HepG2 (cell line): Measurements from ENCODE around the gene ADGRL2. TPM values are rescaled to one million over a fixed set of nuclear protein-coding genes. Genes with fewer than 3 reads are reported as not detected.

ENCODE experiments used
- ATAC-seq: fragments of 200-7000 bp; cut with Tn5 transposase; 3 replicates; pipeline ENCODE4 v1.9.1; 2020; ENCODE audit warnings: mild to moderate bottlenecking, moderate library complexity
- BruUV-seq: library from RNA; stranded (reverse); fragments of 400-500 nt; replicated peaks from 2 replicates; lab custom pipeline; 2021; lab: Mats Ljungman, UMichigan
- CTCF ChIA-PET: fragments of 300-600 bp; formaldehyde crosslinking; extraction: SDS; loops from one replicate; lab custom pipeline; 2021; ENCODE audit warnings: low total read pairs, inconsistent platforms, low intra/inter-chr PET ratio; lab: Yijun Ruan, JAX
- POLR2A ChIA-PET: fragments of 350-600 bp; sonication (Branson Sonifier 250); formaldehyde crosslinking; loops from one replicate; lab custom pipeline; 2020; ENCODE audit warnings: antibody characterized with exemption, inconsistent platforms; lab: Yijun Ruan, JAX
- DNase-seq: peaks from one replicate; pipeline ENCODE4 v3.0.0-alpha.2; 2015; ENCODE audit warnings: low spot score
- FAIRE-seq: peaks from 3 replicates; lab custom pipeline; 2011; peaks lifted over from hg19 to GRCh38; lab: Jason Lieb, UNC
- H2AFZ ChIP-seq: one replicate; pipeline ENCODE4 v1.6.1; 2011; ENCODE audit warnings: low read length, inconsistent platforms
- H3K27ac ChIP-seq: fragments of 300-600 bp; 3 replicates; pipeline ENCODE4 v1.8.0; 2011; ENCODE audit warnings: mixed run types, mild to moderate bottlenecking, mixed read lengths, low read length, inconsistent platforms; ENCODE audit not compliant: insufficient read depth; ENCODE audit errors: extremely low read length
- H3K27me3 ChIP-seq, 2 experiments: fragments of 200-600 bp in 1 of 2; 2 replicates in 1 of 2; 3 replicates in 1 of 2; pipeline versions ENCODE4 v1.6.0 to v1.8.0; 2011; ENCODE audit warnings: low read length in 2 of 2, mild to moderate bottlenecking in 2 of 2, moderate library complexity in 2 of 2, inconsistent platforms in 1 of 2; ENCODE audit not compliant: insufficient read depth in 2 of 2, control insufficient read depth in 1 of 2
- H3K36me3 ChIP-seq, 2 experiments: fragments of 200-600 bp in 1 of 2; replicated peaks in 1 of 2; 2 replicates in 1 of 2; 3 replicates in 1 of 2; pipeline versions ENCODE4 v1.5.1 to v1.8.0; 2011; ENCODE audit warnings: low read length in 2 of 2, inconsistent platforms in 1 of 2; ENCODE audit not compliant: insufficient read depth in 2 of 2, control insufficient read depth in 1 of 2
- H3K4me1 ChIP-seq: 2 replicates; pipeline ENCODE4 v1.5.1; 2012; ENCODE audit warnings: low read length, inconsistent platforms; ENCODE audit not compliant: insufficient read depth
- H3K4me2 ChIP-seq: 2 replicates; pipeline ENCODE4 v1.6.0; 2011; ENCODE audit warnings: low read depth, low read length, inconsistent platforms
- H3K4me3 ChIP-seq, 3 experiments: fragments of 200-600 bp in 1 of 3; sonication (generic), shearing (Covaris generic) in 1 of 3; replicated peaks in 1 of 3; 2 replicates each; pipeline ENCODE4 v1.5.1; 2011 to 2016; ENCODE audit warnings: low read length in 3 of 3, inconsistent platforms in 2 of 3, low read depth in 2 of 3, mild to moderate bottlenecking in 2 of 3, control low read depth in 1 of 3, mixed read lengths in 1 of 3; ENCODE audit not compliant: insufficient read depth in 1 of 3
- H3K79me2 ChIP-seq: one replicate; pipeline ENCODE4 v1.6.1; 2011; ENCODE audit warnings: low read length, inconsistent platforms; ENCODE audit not compliant: insufficient read depth
- H3K9ac ChIP-seq: 2 replicates; pipeline ENCODE4 v1.6.0; 2011; ENCODE audit warnings: mild to moderate bottlenecking, low read depth, low read length, inconsistent platforms; ENCODE audit not compliant: insufficient read depth
- H3K9me3 ChIP-seq: 2 replicates; pipeline ENCODE4 v1.5.1; 2012; ENCODE audit warnings: mild to moderate bottlenecking, low read length
- H4K20me1 ChIP-seq: 2 replicates; pipeline ENCODE4 v1.6.0; 2011; ENCODE audit warnings: inconsistent platforms, mild to moderate bottlenecking, low read length, moderate library complexity; ENCODE audit not compliant: insufficient read depth
- GPN1 ChIP-seq: sonication (generic); formaldehyde crosslinking; IDR thresholded peaks from 2 replicates; pipeline ENCODE4 v1.5.1; 2020; ENCODE audit warnings: missing genetic modification reagents, borderline replicate concordance
- KLF11 ChIP-seq: IDR thresholded peaks from 2 replicates; pipeline ENCODE4 v1.6.1; 2016; ENCODE audit warnings: missing compliant biosample characterization
- NR2F6 ChIP-seq, 2 experiments: IDR thresholded peaks; 2 replicates each; pipeline ENCODE4 v1.6.1; 2016; ENCODE audit warnings: antibody characterized with exemption in 1 of 2, mild to moderate bottlenecking in 1 of 2
- ZBTB8A ChIP-seq: sonication (generic); formaldehyde crosslinking; IDR thresholded peaks from 2 replicates; pipeline ENCODE4 v1.4.0; 2020; ENCODE audit warnings: mild to moderate bottlenecking, low read depth, missing genetic modification reagents, borderline replicate concordance
- ZKSCAN1 ChIP-seq: fragments of 150-350 bp; IDR thresholded peaks from 2 replicates; pipeline ENCODE4 v1.6.1; 2014; ENCODE audit warnings: low read length
- ZNF260 ChIP-seq: sonication (generic); formaldehyde crosslinking; IDR thresholded peaks from 2 replicates; pipeline ENCODE4 v1.4.0; 2020; ENCODE audit warnings: missing genetic modification reagents, low read depth, mild to moderate bottlenecking, borderline replicate concordance
- ZNF629 ChIP-seq: sonication (generic); formaldehyde crosslinking; conservative IDR thresholded peaks from 2 replicates; pipeline ENCODE4 v1.5.0; 2020; ENCODE audit warnings: missing genetic modification reagents
- WGBS: methylation state at CpG from one replicate; pipeline ENCODE4 v1.1.6; 2017; ENCODE audit warnings: low lambda C conversion rate; 5-methylcytosine and 5-hydroxymethylcytosine counted together
- in situ Hi-C: cut with HindIII; loops from 2 replicates; pipeline ENCODE4 v1.10.0; 2017; ENCODE audit warnings: low pct_unique_long_range_greater_than_20kb; ENCODE audit not compliant: extremely low pct_ligation_motif_present
- intact Hi-C: fragments of 100-400 bp; cut with micrococcal nuclease; formaldehyde crosslinking; loops from one replicate; pipeline ENCODE4 v1.10.0; 2022; ENCODE audit not compliant: unreplicated experiment
- polyA plus RNA-seq, 8 experiments: library from polyadenylated mRNA; depleted of rRNA in 3 of 8; stranded (reverse) in 7 of 8; unstranded in 1 of 8; fragments of >200 nt; fragmentation: Illumina TruSeq in 4 of 8; extraction: Trizol in 4 of 8; gene quantifications; 2 replicates each; pipeline versions ENCODE4 v1.2.1 to v1.2.3, GENCODE V29; 2011 to 2016; ENCODE audit warnings: low read depth in 4 of 8, missing spikeins in 1 of 8, mixed read lengths in 1 of 8; ENCODE audit not compliant: insufficient read depth in 1 of 8
- total RNA-seq, 5 experiments: library from RNA; depleted of rRNA; stranded (reverse); fragments of >200 nt; fragmentation: Illumina TruSeq; extraction: Trizol; gene quantifications; 2 replicates each; pipeline ENCODE4 v1.2.3, GENCODE V29; 2016; ENCODE audit warnings: low read depth in 1 of 5
- TF ChIP-seq, protein P1 (sequence below): sonication (generic); formaldehyde crosslinking; IDR thresholded peaks from 2 replicates; pipeline ENCODE4 v1.9.0; 2021; ENCODE audit warnings: missing genetic modification reagents, borderline replicate concordance
- TF ChIP-seq, protein P2 (sequence below): sonication (generic); formaldehyde crosslinking; IDR thresholded peaks from 2 replicates; pipeline ENCODE4 v1.8.1; 2023; ENCODE audit warnings: missing genetic modification reagents, mild to moderate bottlenecking, borderline replicate concordance
- TF ChIP-seq, protein P3 (sequence below): sonication (generic); formaldehyde crosslinking; IDR thresholded peaks from 2 replicates; pipeline ENCODE4 v1.5.0; 2020; ENCODE audit warnings: mild to moderate bottlenecking, missing genetic modification reagents
- TF ChIP-seq, protein P4 (sequence below): conservative IDR thresholded peaks from 2 replicates; pipeline ENCODE4 v1.6.1; 2018; ENCODE audit warnings: missing genetic modification reagents
- TF ChIP-seq, protein P5 (sequence below): sonication (generic); formaldehyde crosslinking; IDR thresholded peaks from 2 replicates; pipeline ENCODE4 v1.5.0; 2020; ENCODE audit warnings: missing genetic modification reagents
- TF ChIP-seq, protein P6 (sequence below): sonication (generic); formaldehyde crosslinking; IDR thresholded peaks from 2 replicates; pipeline ENCODE4 v1.4.0; 2020; ENCODE audit warnings: mild to moderate bottlenecking, low read depth, missing genetic modification reagents

The ADGRL2 gene
- total and polyA plus RNA-seq, 2 of the 13 experiments (the other 11 are each of a cell fraction or from before 2014, with no cell fraction given) = 15.3 to 31.6 TPM

DNA sequence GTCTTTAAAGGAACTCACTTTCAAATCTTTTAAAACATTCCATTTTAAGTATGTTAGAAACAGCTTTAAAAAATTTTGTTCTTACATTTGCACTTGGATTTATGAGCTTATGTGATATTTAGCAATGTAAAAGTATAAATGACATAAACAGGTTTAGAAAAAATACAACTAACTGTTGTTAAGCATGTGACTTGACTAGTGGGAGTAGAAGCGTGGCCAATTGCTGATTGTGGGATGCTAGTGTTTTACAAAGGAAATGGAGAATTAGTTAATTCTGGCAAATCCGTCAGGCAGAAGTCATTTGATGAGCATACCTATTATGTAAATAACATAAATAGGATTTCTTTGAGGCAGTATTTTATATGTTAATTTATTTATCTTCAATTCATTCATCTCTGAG is 175.8 kb downstream of the ADGRL2 start:
- ChIA-PET CTCF (no interaction called here), POLR2A (no interaction called here)
- Histone ChIP-seq H3K9ac (no peak overlapping the region), H4K20me1 (no peaks in the 10 kb centered on the region), H2AFZ (no peak overlapping the region), H3K9me3 (no peaks in the 10 kb centered on the region), H3K36me3 (no peaks in the 10 kb centered on the region), H3K4me3 (no peak overlapping the region), H3K27me3 (no peaks in the 10 kb centered on the region), H3K27ac (no peak overlapping the region), H3K4me2 (no peak overlapping the region), H3K79me2 (no peaks in the 10 kb centered on the region), H3K4me1 (peaks cover 20% of the 10 kb centered on the region)
- 60% methylated on average over 2 of the region's 2 CpGs for WGBS
- BruUV-seq = no TSS peak
- in situ Hi-C loops = no loop called here
- DNase-seq (no peak), FAIRE-seq (no peak), ATAC-seq (no peak)
- intact Hi-C loops = no loop called here
- TF ChIP-seq, protein P1, sequence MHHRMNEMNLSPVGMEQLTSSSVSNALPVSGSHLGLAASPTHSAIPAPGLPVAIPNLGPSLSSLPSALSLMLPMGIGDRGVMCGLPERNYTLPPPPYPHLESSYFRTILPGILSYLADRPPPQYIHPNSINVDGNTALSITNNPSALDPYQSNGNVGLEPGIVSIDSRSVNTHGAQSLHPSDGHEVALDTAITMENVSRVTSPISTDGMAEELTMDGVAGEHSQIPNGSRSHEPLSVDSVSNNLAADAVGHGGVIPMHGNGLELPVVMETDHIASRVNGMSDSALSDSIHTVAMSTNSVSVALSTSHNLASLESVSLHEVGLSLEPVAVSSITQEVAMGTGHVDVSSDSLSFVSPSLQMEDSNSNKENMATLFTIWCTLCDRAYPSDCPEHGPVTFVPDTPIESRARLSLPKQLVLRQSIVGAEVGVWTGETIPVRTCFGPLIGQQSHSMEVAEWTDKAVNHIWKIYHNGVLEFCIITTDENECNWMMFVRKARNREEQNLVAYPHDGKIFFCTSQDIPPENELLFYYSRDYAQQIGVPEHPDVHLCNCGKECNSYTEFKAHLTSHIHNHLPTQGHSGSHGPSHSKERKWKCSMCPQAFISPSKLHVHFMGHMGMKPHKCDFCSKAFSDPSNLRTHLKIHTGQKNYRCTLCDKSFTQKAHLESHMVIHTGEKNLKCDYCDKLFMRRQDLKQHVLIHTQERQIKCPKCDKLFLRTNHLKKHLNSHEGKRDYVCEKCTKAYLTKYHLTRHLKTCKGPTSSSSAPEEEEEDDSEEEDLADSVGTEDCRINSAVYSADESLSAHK (CRISPR knock-in tag) = no peak
- no peak for TF ChIP-seq NR2F6 (IDR thresholded peaks at IDR 0.05)
- no peak for TF ChIP-seq NR2F6 (CRISPR knock-in tag; IDR thresholded peaks at IDR 0.05)
- TF ChIP-seq, protein P2, sequence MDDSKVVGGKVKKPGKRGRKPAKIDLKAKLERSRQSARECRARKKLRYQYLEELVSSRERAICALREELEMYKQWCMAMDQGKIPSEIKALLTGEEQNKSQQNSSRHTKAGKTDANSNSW (CRISPR knock-in tag) = no peak
- TF ChIP-seq ZKSCAN1 = no peak
- TF ChIP-seq ZNF629 (CRISPR knock-in tag) = no peak
- TF ChIP-seq, protein P3, sequence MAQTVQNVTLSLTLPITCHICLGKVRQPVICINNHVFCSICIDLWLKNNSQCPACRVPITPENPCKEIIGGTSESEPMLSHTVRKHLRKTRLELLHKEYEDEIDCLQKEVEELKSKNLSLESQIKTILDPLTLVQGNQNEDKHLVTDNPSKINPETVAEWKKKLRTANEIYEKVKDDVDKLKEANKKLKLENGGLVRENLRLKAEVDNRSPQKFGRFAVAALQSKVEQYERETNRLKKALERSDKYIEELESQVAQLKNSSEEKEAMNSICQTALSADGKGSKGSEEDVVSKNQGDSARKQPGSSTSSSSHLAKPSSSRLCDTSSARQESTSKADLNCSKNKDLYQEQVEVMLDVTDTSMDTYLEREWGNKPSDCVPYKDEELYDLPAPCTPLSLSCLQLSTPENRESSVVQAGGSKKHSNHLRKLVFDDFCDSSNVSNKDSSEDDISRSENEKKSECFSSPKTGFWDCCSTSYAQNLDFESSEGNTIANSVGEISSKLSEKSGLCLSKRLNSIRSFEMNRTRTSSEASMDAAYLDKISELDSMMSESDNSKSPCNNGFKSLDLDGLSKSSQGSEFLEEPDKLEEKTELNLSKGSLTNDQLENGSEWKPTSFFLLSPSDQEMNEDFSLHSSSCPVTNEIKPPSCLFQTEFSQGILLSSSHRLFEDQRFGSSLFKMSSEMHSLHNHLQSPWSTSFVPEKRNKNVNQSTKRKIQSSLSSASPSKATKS (CRISPR knock-in tag) = no peak
- TF ChIP-seq, protein P4, sequence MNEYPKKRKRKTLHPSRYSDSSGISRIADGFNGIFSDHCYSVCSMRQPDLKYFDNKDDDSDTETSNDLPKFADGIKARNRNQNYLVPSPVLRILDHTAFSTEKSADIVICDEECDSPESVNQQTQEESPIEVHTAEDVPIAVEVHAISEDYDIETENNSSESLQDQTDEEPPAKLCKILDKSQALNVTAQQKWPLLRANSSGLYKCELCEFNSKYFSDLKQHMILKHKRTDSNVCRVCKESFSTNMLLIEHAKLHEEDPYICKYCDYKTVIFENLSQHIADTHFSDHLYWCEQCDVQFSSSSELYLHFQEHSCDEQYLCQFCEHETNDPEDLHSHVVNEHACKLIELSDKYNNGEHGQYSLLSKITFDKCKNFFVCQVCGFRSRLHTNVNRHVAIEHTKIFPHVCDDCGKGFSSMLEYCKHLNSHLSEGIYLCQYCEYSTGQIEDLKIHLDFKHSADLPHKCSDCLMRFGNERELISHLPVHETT = no peak
- TF ChIP-seq, protein P5, sequence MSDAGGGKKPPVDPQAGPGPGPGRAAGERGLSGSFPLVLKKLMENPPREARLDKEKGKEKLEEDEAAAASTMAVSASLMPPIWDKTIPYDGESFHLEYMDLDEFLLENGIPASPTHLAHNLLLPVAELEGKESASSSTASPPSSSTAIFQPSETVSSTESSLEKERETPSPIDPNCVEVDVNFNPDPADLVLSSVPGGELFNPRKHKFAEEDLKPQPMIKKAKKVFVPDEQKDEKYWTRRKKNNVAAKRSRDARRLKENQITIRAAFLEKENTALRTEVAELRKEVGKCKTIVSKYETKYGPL (CRISPR knock-in tag) = no peak
- no peak for TF ChIP-seq ZBTB8A (CRISPR knock-in tag)
- no peak for TF ChIP-seq KLF11 (CRISPR knock-in tag)
- no peak for TF ChIP-seq ZNF260
- no peak for TF ChIP-seq GPN1 (CRISPR knock-in tag)
- TF ChIP-seq, protein P6, sequence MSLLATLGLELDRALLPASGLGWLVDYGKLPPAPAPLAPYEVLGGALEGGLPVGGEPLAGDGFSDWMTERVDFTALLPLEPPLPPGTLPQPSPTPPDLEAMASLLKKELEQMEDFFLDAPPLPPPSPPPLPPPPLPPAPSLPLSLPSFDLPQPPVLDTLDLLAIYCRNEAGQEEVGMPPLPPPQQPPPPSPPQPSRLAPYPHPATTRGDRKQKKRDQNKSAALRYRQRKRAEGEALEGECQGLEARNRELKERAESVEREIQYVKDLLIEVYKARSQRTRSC = no peak
